HepG2 (cell line): ENCODE data around the gene CRY1. TPM values are rescaled to one million over a fixed set of nuclear protein-coding genes. Genes with fewer than 3 reads are reported as not detected.

ENCODE experiments used
- ATAC-seq: fragments of 200-7000 bp; cut with Tn5 transposase; 3 replicates; pipeline ENCODE4 v1.9.1; 2020; ENCODE audit warnings: mild to moderate bottlenecking, moderate library complexity
- BruUV-seq: library from RNA; stranded (reverse); fragments of 400-500 nt; replicated peaks from 2 replicates; lab custom pipeline; 2021; lab: Mats Ljungman, UMichigan
- CTCF ChIA-PET: fragments of 300-600 bp; formaldehyde crosslinking; extraction: SDS; loops from one replicate; lab custom pipeline; 2021; ENCODE audit warnings: low total read pairs, inconsistent platforms, low intra/inter-chr PET ratio; lab: Yijun Ruan, JAX
- POLR2A ChIA-PET: fragments of 350-600 bp; sonication (Branson Sonifier 250); formaldehyde crosslinking; loops from one replicate; lab custom pipeline; 2020; ENCODE audit warnings: antibody characterized with exemption, inconsistent platforms; lab: Yijun Ruan, JAX
- DNase-seq: peaks from one replicate; pipeline ENCODE4 v3.0.0-alpha.2; 2015; ENCODE audit warnings: low spot score
- FAIRE-seq: peaks from 3 replicates; lab custom pipeline; 2011; peaks lifted over from hg19 to GRCh38; lab: Jason Lieb, UNC
- H2AFZ ChIP-seq: one replicate; pipeline ENCODE4 v1.6.1; 2011; ENCODE audit warnings: low read length, inconsistent platforms
- H3K27ac ChIP-seq: fragments of 300-600 bp; 3 replicates; pipeline ENCODE4 v1.8.0; 2011; ENCODE audit warnings: mixed run types, mild to moderate bottlenecking, mixed read lengths, low read length, inconsistent platforms; ENCODE audit not compliant: insufficient read depth; ENCODE audit errors: extremely low read length
- H3K27me3 ChIP-seq, 2 experiments: fragments of 200-600 bp in 1 of 2; 2 replicates in 1 of 2; 3 replicates in 1 of 2; pipeline versions ENCODE4 v1.6.0 to v1.8.0; 2011; ENCODE audit warnings: low read length in 2 of 2, mild to moderate bottlenecking in 2 of 2, moderate library complexity in 2 of 2, inconsistent platforms in 1 of 2; ENCODE audit not compliant: insufficient read depth in 2 of 2, control insufficient read depth in 1 of 2
- H3K36me3 ChIP-seq, 2 experiments: fragments of 200-600 bp in 1 of 2; replicated peaks in 1 of 2; 2 replicates in 1 of 2; 3 replicates in 1 of 2; pipeline versions ENCODE4 v1.5.1 to v1.8.0; 2011; ENCODE audit warnings: low read length in 2 of 2, inconsistent platforms in 1 of 2; ENCODE audit not compliant: insufficient read depth in 2 of 2, control insufficient read depth in 1 of 2
- H3K4me1 ChIP-seq: 2 replicates; pipeline ENCODE4 v1.5.1; 2012; ENCODE audit warnings: low read length, inconsistent platforms; ENCODE audit not compliant: insufficient read depth
- H3K4me2 ChIP-seq: 2 replicates; pipeline ENCODE4 v1.6.0; 2011; ENCODE audit warnings: low read depth, low read length, inconsistent platforms
- H3K4me3 ChIP-seq, 3 experiments: fragments of 200-600 bp in 1 of 3; sonication (generic), shearing (Covaris generic) in 1 of 3; replicated peaks in 1 of 3; 2 replicates each; pipeline ENCODE4 v1.5.1; 2011 to 2016; ENCODE audit warnings: low read length in 3 of 3, inconsistent platforms in 2 of 3, low read depth in 2 of 3, mild to moderate bottlenecking in 2 of 3, control low read depth in 1 of 3, mixed read lengths in 1 of 3; ENCODE audit not compliant: insufficient read depth in 1 of 3
- H3K79me2 ChIP-seq: one replicate; pipeline ENCODE4 v1.6.1; 2011; ENCODE audit warnings: low read length, inconsistent platforms; ENCODE audit not compliant: insufficient read depth
- H3K9ac ChIP-seq: 2 replicates; pipeline ENCODE4 v1.6.0; 2011; ENCODE audit warnings: mild to moderate bottlenecking, low read depth, low read length, inconsistent platforms; ENCODE audit not compliant: insufficient read depth
- H3K9me3 ChIP-seq: 2 replicates; pipeline ENCODE4 v1.5.1; 2012; ENCODE audit warnings: mild to moderate bottlenecking, low read length
- H4K20me1 ChIP-seq: 2 replicates; pipeline ENCODE4 v1.6.0; 2011; ENCODE audit warnings: inconsistent platforms, mild to moderate bottlenecking, low read length, moderate library complexity; ENCODE audit not compliant: insufficient read depth
- DNMT3B ChIP-seq: conservative IDR thresholded peaks from 2 replicates; pipeline ENCODE4 v1.6.1; 2016; ENCODE audit warnings: missing biosample characterization, control low read depth
- EP300 ChIP-seq, 3 experiments: sonication (generic) in 1 of 3; formaldehyde crosslinking in 1 of 3; IDR thresholded peaks; 2 replicates each; pipeline versions ENCODE4 v1.5.1 to v1.6.1; 2011 to 2020; ENCODE audit warnings: low read depth in 2 of 3, low read length in 2 of 3, borderline replicate concordance in 1 of 3, improper control_type of control experiment in 1 of 3, mild to moderate bottlenecking in 1 of 3, missing genetic modification reagents in 1 of 3, moderate library complexity in 1 of 3
- FOSL2 ChIP-seq: sonication (generic); formaldehyde crosslinking; IDR thresholded peaks from 2 replicates; pipeline ENCODE4 v1.4.0; 2020; ENCODE audit warnings: missing genetic modification reagents
- HMG20A ChIP-seq: IDR thresholded peaks from 2 replicates; pipeline ENCODE4 v1.6.1; 2016; ENCODE audit warnings: borderline replicate concordance
- MEF2D ChIP-seq: sonication (generic); formaldehyde crosslinking; IDR thresholded peaks from 2 replicates; pipeline ENCODE4 v1.5.1; 2020; ENCODE audit warnings: mild to moderate bottlenecking, missing genetic modification reagents
- POGZ ChIP-seq: sonication (generic); formaldehyde crosslinking; IDR thresholded peaks from 2 replicates; pipeline ENCODE4 v1.4.0; 2020; ENCODE audit warnings: mild to moderate bottlenecking, missing genetic modification reagents
- RAD51 ChIP-seq: fragments of 450-650 bp; IDR thresholded peaks from 2 replicates; pipeline ENCODE4 v1.6.1; 2016; ENCODE audit warnings: borderline replicate concordance
- ZBTB21 ChIP-seq: sonication (generic); formaldehyde crosslinking; IDR thresholded peaks from 2 replicates; pipeline ENCODE4 v1.4.0; 2020; ENCODE audit warnings: missing genetic modification reagents
- ZNF34 ChIP-seq: sonication (generic); formaldehyde crosslinking; IDR thresholded peaks from 2 replicates; pipeline ENCODE4 v1.4.0; 2020; ENCODE audit warnings: mild to moderate bottlenecking, missing genetic modification reagents, borderline replicate concordance
- ZNF589 ChIP-seq: sonication (generic); formaldehyde crosslinking; conservative IDR thresholded peaks from 2 replicates; pipeline ENCODE4 v1.8.0; 2022; ENCODE audit warnings: mild to moderate bottlenecking, moderate library complexity, missing genetic modification reagents
- ZNF672 ChIP-seq: sonication (generic); formaldehyde crosslinking; IDR thresholded peaks from 2 replicates; pipeline ENCODE4 v1.8.1; 2022; ENCODE audit warnings: missing genetic modification reagents
- ZNF83 ChIP-seq: sonication (generic); formaldehyde crosslinking; IDR thresholded peaks from 2 replicates; pipeline ENCODE4 v1.4.0; 2020; ENCODE audit warnings: missing genetic modification reagents, mild to moderate bottlenecking, borderline replicate concordance
- WGBS: methylation state at CpG from one replicate; pipeline ENCODE4 v1.1.6; 2017; ENCODE audit warnings: low lambda C conversion rate; 5-methylcytosine and 5-hydroxymethylcytosine counted together
- in situ Hi-C: cut with HindIII; loops from 2 replicates; pipeline ENCODE4 v1.10.0; 2017; ENCODE audit warnings: low pct_unique_long_range_greater_than_20kb; ENCODE audit not compliant: extremely low pct_ligation_motif_present
- intact Hi-C: fragments of 100-400 bp; cut with micrococcal nuclease; formaldehyde crosslinking; loops from one replicate; pipeline ENCODE4 v1.10.0; 2022; ENCODE audit not compliant: unreplicated experiment
- polyA plus RNA-seq, 8 experiments: library from polyadenylated mRNA; depleted of rRNA in 3 of 8; stranded (reverse) in 7 of 8; unstranded in 1 of 8; fragments of >200 nt; fragmentation: Illumina TruSeq in 4 of 8; extraction: Trizol in 4 of 8; gene quantifications; 2 replicates each; pipeline versions ENCODE4 v1.2.1 to v1.2.3, GENCODE V29; 2011 to 2016; ENCODE audit warnings: low read depth in 4 of 8, missing spikeins in 1 of 8, mixed read lengths in 1 of 8; ENCODE audit not compliant: insufficient read depth in 1 of 8
- total RNA-seq, 5 experiments: library from RNA; depleted of rRNA; stranded (reverse); fragments of >200 nt; fragmentation: Illumina TruSeq; extraction: Trizol; gene quantifications; 2 replicates each; pipeline ENCODE4 v1.2.3, GENCODE V29; 2016; ENCODE audit warnings: low read depth in 1 of 5
- TF ChIP-seq, protein P1 (sequence below): sonication (generic); formaldehyde crosslinking; IDR thresholded peaks from 2 replicates; pipeline ENCODE4 v1.5.0; 2020; ENCODE audit warnings: mild to moderate bottlenecking, missing genetic modification reagents, borderline replicate concordance
- TF ChIP-seq, protein P2 (sequence below), 2 experiments: sonication (generic) in 1 of 2; formaldehyde crosslinking in 1 of 2; IDR thresholded peaks; 2 replicates each; pipeline versions ENCODE4 v1.4.0 to v1.6.1; 2018 to 2020; ENCODE audit warnings: missing genetic modification reagents in 2 of 2, borderline replicate concordance in 1 of 2, low read depth in 1 of 2, mild to moderate bottlenecking in 1 of 2, missing biosample characterization in 1 of 2

CRY1 gene
- total and polyA plus RNA-seq, 2 of the 13 experiments (the other 11 are each of a cell fraction or from before 2014, with no cell fraction given) = 11.4 to 13.9 TPM

DNA sequence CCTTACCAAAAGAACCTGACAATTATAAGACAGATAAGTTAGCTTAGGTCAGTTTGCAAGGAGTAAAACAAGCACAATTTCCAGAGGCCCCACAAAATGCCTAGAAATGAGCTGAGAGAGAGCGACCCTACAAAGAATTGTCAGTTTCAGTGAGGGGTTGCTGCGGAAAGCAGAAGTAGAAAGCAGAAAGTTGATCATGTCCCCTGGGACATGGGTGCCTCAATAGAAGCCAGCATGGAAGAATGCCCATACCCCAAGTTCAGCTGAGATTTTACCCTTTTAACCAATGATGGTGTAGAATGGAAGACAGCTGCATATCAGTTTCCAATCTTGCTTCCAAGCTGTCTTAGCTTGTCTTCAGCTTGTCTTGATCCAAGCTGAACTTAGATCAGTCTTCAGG, 21.8 kb upstream of the CRY1 start:
- in situ Hi-C loops (no loop called here), intact Hi-C loops (no loop called here)
- Histone ChIP-seq H3K79me2 (no peaks in the 10 kb centered on the region), H3K4me3 (no peak overlapping the region), H3K4me2 (no peak overlapping the region), H3K9me3 (no peaks in the 10 kb centered on the region), H3K27ac (no peak overlapping the region), H3K9ac (no peak overlapping the region), H3K27me3 (peaks cover 0 to 38% of the 10 kb centered on the region in 2 experiments; a peak in 3 of 5 replicates), H3K36me3 (no peaks in the 10 kb centered on the region), H3K4me1 (0 out of 2 replicates have a peak, but pooled peaks cover 5% of the 10 kb centered on the region), H2AFZ (no peak overlapping the region), H4K20me1 (no peaks in the 10 kb centered on the region)
- ATAC-seq (no peak), FAIRE-seq (no peak), DNase-seq (no peak)
- CTCF ChIA-PET = no interaction called here
- POLR2A ChIA-PET = no interaction called here
- no TSS peak for BruUV-seq
- WGBS = 7% methylated on average over 2 of the region's 2 CpGs
- no peak for TF ChIP-seq RAD51
- TF ChIP-seq MEF2D = no peak
- TF ChIP-seq ZNF672 (CRISPR knock-in tag) = no peak
- no peak for TF ChIP-seq ZNF589
- TF ChIP-seq, protein P1, sequence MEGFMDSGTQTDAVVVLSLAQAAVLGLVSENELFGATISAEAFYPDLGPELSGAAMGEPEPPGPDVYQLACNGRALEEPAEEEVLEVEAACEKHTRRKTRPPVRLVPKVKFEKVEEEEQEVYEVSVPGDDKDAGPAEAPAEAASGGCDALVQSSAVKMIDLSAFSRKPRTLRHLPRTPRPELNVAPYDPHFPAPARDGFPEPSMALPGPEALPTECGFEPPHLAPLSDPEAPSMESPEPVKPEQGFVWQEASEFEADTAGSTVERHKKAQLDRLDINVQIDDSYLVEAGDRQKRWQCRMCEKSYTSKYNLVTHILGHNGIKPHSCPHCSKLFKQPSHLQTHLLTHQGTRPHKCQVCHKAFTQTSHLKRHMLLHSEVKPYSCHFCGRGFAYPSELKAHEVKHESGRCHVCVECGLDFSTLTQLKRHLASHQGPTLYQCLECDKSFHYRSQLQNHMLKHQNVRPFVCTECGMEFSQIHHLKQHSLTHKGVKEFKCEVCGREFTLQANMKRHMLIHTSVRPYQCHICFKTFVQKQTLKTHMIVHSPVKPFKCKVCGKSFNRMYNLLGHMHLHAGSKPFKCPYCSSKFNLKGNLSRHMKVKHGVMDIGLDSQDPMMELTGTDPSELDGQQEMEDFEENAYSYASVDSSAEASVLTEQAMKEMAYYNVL (CRISPR knock-in tag) = no peak
- TF ChIP-seq HMG20A = no peak
- no peak for TF ChIP-seq ZBTB21 (CRISPR knock-in tag)
- TF ChIP-seq ZNF34 (CRISPR knock-in tag) = no peak
- TF ChIP-seq FOSL2 (CRISPR knock-in tag) = no peak
- no peak for TF ChIP-seq POGZ (CRISPR knock-in tag)
- TF ChIP-seq DNMT3B = no peak
- TF ChIP-seq EP300 (IDR thresholded peaks at IDR 0.05; ENCODE audit: low read depth in 2 of 2, low read length in 2 of 2) = no peak
- no peak for TF ChIP-seq EP300 (CRISPR knock-in tag; IDR thresholded peaks at IDR 0.05; ENCODE audit: borderline replicate concordance)
- TF ChIP-seq, protein P2, sequence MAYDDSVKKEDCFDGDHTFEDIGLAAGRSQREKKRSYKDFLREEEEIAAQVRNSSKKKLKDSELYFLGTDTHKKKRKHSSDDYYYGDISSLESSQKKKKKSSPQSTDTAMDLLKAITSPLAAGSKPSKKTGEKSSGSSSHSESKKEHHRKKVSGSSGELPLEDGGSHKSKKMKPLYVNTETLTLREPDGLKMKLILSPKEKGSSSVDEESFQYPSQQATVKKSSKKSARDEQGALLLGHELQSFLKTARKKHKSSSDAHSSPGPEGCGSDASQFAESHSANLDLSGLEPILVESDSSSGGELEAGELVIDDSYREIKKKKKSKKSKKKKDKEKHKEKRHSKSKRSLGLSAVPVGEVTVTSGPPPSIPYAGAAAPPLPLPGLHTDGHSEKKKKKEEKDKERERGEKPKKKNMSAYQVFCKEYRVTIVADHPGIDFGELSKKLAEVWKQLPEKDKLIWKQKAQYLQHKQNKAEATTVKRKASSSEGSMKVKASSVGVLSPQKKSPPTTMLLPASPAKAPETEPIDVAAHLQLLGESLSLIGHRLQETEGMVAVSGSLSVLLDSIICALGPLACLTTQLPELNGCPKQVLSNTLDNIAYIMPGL (CRISPR knock-in tag; IDR thresholded peaks at IDR 0.05; ENCODE audit: borderline replicate concordance in 1 of 2, low read depth in 1 of 2) = no peak
- TF ChIP-seq ZNF83 (CRISPR knock-in tag) = no peak
